PC-3 (cell line): ENCODE data around the gene CCS. TPM values are rescaled to one million over a fixed set of nuclear protein-coding genes. Genes with fewer than 3 reads are reported as not detected.
A peak's percentile ranks its signal among the peaks of the same experiment; 100 is the strongest.

Source experiments
- ATAC-seq: fragments of 200-7000 bp; cut with Tn5 transposase; 2 replicates; pipeline ENCODE4 v1.9.1; 2020; ENCODE audit warnings: mild to moderate bottlenecking, moderate library complexity
- BruUV-seq: library from RNA; stranded (reverse); fragments of 400-500 nt; replicated peaks from 2 replicates; lab custom pipeline; 2021; lab: Mats Ljungman, UMichigan
- CTCF ChIA-PET: fragments of 300-600 bp; sonication (Branson Sonifier 250); formaldehyde crosslinking; loops from one replicate; lab custom pipeline; 2022; ENCODE audit warnings: antibody characterized with exemption; lab: Charles Lee
- POLR2A ChIA-PET: fragments of 300-600 bp; sonication (Branson Sonifier 250); formaldehyde crosslinking; loops from one replicate; lab custom pipeline; 2022; ENCODE audit warnings: antibody characterized with exemption; ENCODE audit not compliant: unreplicated experiment; lab: Charles Lee
- DNase-seq: peaks from one replicate; pipeline ENCODE4 v3.0.0-alpha.2; 2015
- H2AFZ ChIP-seq: fragments of 300-600 bp; sonication (generic); 2 replicates; pipeline ENCODE4 v1.6.0; 2016; ENCODE audit warnings: antibody characterized with exemption, low read length
- H3F3A ChIP-seq: fragments of 300-600 bp; sonication (generic); one replicate; pipeline ENCODE4 v1.6.0; 2017; ENCODE audit warnings: antibody characterized with exemption, low read length, control low read depth, mild to moderate bottlenecking; ENCODE audit not compliant: unreplicated experiment
- H3K27ac ChIP-seq: fragments of 300-600 bp; sonication (generic); 2 replicates; pipeline ENCODE4 v1.5.1; 2016; ENCODE audit warnings: mild to moderate bottlenecking, low read length
- H3K27me3 ChIP-seq: fragments of 300-600 bp; sonication (generic); 2 replicates; pipeline ENCODE4 v1.6.1; 2016; ENCODE audit warnings: low read length, mixed read lengths
- H3K36me3 ChIP-seq: fragments of 300-600 bp; sonication (generic); 2 replicates; pipeline ENCODE4 v1.6.1; 2016; ENCODE audit warnings: low read depth, mixed run types, low read length, mixed read lengths
- H3K4me1 ChIP-seq: fragments of 300-600 bp; sonication (generic); 2 replicates; pipeline ENCODE4 v1.5.1; 2016; ENCODE audit warnings: low read length; ENCODE audit not compliant: insufficient read depth
- H3K4me2 ChIP-seq: fragments of 300-600 bp; sonication (generic); 2 replicates; pipeline ENCODE4 v1.6.0; 2016; ENCODE audit warnings: low read length
- H3K4me3 ChIP-seq: fragments of 300-600 bp; sonication (generic); 2 replicates; pipeline ENCODE4 v1.5.1; 2016; ENCODE audit warnings: mild to moderate bottlenecking, low read length, mixed read lengths
- H3K79me2 ChIP-seq: fragments of 300-600 bp; sonication (generic); 2 replicates; pipeline ENCODE4 v1.6.1; 2017; ENCODE audit warnings: low read length, mixed read lengths
- H3K9ac ChIP-seq: fragments of 300-600 bp; sonication (generic); 2 replicates; pipeline ENCODE4 v1.6.0; 2016; ENCODE audit warnings: mild to moderate bottlenecking, low read length
- H3K9me2 ChIP-seq: fragments of 300-600 bp; sonication (generic); replicated peaks from 2 replicates; pipeline ENCODE4 v1.6.1; 2016; ENCODE audit warnings: mixed run types, low read length, mixed read lengths
- H3K9me3 ChIP-seq: fragments of 300-600 bp; sonication (generic); 2 replicates; pipeline ENCODE4 v1.6.1; 2016; ENCODE audit warnings: low read length, mixed read lengths
- H4K20me1 ChIP-seq: fragments of 300-600 bp; sonication (generic); 2 replicates; pipeline ENCODE4 v1.6.1; 2016; ENCODE audit warnings: low read length, mixed read lengths
- EZH2 ChIP-seq: fragments of 300-600 bp; sonication (generic); IDR thresholded peaks from one replicate; pipeline ENCODE4 v1.6.1; 2017; ENCODE audit warnings: antibody characterized with exemption, mild to moderate bottlenecking, low read length; ENCODE audit not compliant: unreplicated experiment
- EZH2phosphoT487 ChIP-seq: fragments of 300-600 bp; sonication (generic); IDR thresholded peaks from 2 replicates; pipeline ENCODE4 v1.6.1; 2018; ENCODE audit warnings: mild to moderate bottlenecking, antibody characterized with exemption, low read length, borderline replicate concordance
- intact Hi-C: fragments of 100-400 bp; cut with micrococcal nuclease; formaldehyde crosslinking; loops from 2 replicates; pipeline ENCODE4 v1.9.0; 2023
- total RNA-seq: library from RNA; depleted of rRNA; stranded (reverse); fragments of >200 nt; gene quantifications from 2 replicates; pipeline ENCODE4 v1.2.3, GENCODE V29; 2014
- TF ChIP-seq, protein P1 (sequence below): fragments of 300-600 bp; sonication (generic); conservative IDR thresholded peaks from 2 replicates; pipeline ENCODE4 v1.5.1; 2017; ENCODE audit warnings: antibody characterized with exemption, low read depth, mild to moderate bottlenecking, low read length

The CCS gene
- total RNA-seq, 1 experiment from 2014 or later = 43.8 TPM

DNA sequence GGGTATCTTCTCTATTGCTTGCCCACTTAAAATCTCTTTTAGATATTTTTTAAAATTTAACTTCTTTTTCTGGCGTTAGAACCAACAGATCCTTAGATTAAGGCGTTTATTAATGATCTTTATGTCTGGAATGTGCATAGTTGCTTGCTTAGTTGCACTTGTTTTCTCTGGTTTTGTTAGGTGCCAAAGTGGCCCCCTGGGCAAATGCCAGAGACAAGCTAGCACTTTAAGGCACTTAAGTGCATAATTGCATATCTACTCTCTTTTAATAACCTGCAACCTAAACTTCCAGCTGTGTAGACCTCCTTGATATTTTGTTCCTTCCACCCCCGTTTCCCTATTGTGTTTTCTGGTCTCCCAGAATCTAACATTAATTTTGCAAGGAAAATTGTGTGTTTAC is 48.8 kb downstream of the CCS start:
- no peaks in the 10 kb centered on the region for H3K9me2 ChIP-seq
- peaks cover 43% of the 10 kb centered on the region for H3K4me1 ChIP-seq
- H3K36me3 ChIP-seq = peaks cover 72% of the 10 kb centered on the region
- POLR2A ChIA-PET = interaction anchor here (0.5 kb wide), 1 partner anchor 20 kb away, joined by 3 read pairs; no protein-coding TSS in a partner anchor
- ATAC-seq = no peak
- no peaks in the 10 kb centered on the region for H3K9me3 ChIP-seq
- intact Hi-C loops = no loop called here
- no peak for DNase-seq
- H3K9ac ChIP-seq = no peak overlapping the region
- peaks cover 7% of the 10 kb centered on the region for H3F3A ChIP-seq
- peak overlapping the region; percentile 94 for H3K4me2 ChIP-seq
- peaks cover 80% of the 10 kb centered on the region for H4K20me1 ChIP-seq
- TF ChIP-seq EZH2phosphoT487 (no peak), EZH2 (no peak)
- TF ChIP-seq, protein P1, sequence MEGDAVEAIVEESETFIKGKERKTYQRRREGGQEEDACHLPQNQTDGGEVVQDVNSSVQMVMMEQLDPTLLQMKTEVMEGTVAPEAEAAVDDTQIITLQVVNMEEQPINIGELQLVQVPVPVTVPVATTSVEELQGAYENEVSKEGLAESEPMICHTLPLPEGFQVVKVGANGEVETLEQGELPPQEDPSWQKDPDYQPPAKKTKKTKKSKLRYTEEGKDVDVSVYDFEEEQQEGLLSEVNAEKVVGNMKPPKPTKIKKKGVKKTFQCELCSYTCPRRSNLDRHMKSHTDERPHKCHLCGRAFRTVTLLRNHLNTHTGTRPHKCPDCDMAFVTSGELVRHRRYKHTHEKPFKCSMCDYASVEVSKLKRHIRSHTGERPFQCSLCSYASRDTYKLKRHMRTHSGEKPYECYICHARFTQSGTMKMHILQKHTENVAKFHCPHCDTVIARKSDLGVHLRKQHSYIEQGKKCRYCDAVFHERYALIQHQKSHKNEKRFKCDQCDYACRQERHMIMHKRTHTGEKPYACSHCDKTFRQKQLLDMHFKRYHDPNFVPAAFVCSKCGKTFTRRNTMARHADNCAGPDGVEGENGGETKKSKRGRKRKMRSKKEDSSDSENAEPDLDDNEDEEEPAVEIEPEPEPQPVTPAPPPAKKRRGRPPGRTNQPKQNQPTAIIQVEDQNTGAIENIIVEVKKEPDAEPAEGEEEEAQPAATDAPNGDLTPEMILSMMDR = no peak
- H3K4me3 ChIP-seq = peak overlapping the region; percentile 95
- no peak overlapping the region for H2AFZ ChIP-seq
- no peaks in the 10 kb centered on the region for H3K27me3 ChIP-seq
- peaks cover 97% of the 10 kb centered on the region for H3K79me2 ChIP-seq
- H3K27ac ChIP-seq = no peak overlapping the region
- CTCF ChIA-PET = interaction anchor here (0.7 kb wide), 1 partner anchor 37 kb away, joined by 3 read pairs; no protein-coding TSS in a partner anchor
- no TSS peak for BruUV-seq

DNA sequence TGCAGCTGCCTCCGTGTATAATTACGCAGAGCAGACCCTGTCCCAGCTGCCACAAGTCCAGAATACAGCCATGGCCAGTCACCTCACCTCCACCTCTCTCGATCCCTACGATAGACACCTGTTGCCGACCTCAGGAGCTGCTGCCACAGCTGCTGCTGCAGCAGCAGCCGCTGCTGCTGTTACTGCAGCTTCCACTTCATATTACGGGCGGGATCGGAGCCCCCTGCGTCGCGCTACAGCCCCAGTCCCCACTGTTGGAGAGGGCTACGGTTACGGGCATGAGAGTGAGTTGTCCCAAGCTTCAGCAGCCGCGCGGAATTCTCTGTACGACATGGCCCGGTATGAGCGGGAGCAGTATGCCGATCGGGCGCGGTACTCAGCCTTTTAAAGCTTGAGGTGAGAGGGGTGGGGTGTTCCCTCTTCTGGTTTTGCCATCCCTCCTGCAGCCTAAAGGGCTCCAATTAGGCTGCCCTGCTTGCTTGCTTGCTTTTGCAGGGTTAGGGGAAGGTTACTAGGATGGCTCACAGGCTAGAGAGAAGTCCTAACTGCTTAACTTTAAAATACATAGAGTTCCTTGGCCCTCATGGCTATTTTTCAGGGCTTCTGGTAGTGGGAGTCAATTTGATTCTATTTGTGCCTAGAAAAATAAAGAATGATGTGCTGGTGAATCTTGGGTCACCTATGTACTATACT is 50.9 kb downstream of the CCS start:
- no peaks in the 10 kb centered on the region for H3K27me3 ChIP-seq
- H3K79me2 ChIP-seq = peaks cover 100% of the 10 kb centered on the region
- TF ChIP-seq, protein P1 = no peak
- no peak for TF ChIP-seq EZH2phosphoT487
- no peak for TF ChIP-seq EZH2
- CTCF ChIA-PET = no interaction called here
- H2AFZ ChIP-seq = no peak overlapping the region
- no TSS peak for BruUV-seq
- H3K36me3 ChIP-seq = peaks cover 89% of the 10 kb centered on the region
- intact Hi-C loops = no loop called here
- no peaks in the 10 kb centered on the region for H3F3A ChIP-seq
- peaks cover 93% of the 10 kb centered on the region for H4K20me1 ChIP-seq
- peaks cover 35% of the 10 kb centered on the region for H3K4me1 ChIP-seq
- H3K9ac ChIP-seq = no peak overlapping the region
- H3K9me2 ChIP-seq = no peaks in the 10 kb centered on the region
- no peaks in the 10 kb centered on the region for H3K9me3 ChIP-seq
- H3K4me2 ChIP-seq = peak overlapping the region; percentile 20
- POLR2A ChIA-PET = no interaction called here
- no peak overlapping the region for H3K4me3 ChIP-seq
- no peak overlapping the region for H3K27ac ChIP-seq
- DNase-seq = no peak
- no peak for ATAC-seq

DNA sequence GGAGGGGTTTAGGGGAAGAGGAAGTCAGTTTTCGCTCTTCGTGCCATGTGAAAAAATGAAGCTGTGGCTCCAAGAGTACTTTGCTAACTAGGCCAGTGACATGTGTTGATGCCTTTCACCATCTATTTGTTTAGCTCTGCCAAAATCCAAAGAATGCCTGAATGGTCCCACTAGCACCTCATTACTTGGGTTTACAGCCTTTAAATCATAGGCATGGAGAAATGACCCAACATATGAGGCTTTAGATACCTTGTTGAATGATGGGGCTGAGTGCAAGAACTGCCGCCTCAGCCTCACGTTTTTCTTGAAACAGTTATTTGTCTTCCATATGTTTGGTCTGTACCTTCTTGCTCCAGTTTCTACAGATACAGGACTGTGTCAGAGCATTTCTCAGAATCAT is 53.8 kb downstream of the CCS start:
- DNase-seq (no peak), ATAC-seq (no peak)
- H3K9me2 ChIP-seq = no peaks in the 10 kb centered on the region
- peaks cover 76% of the 10 kb centered on the region for H4K20me1 ChIP-seq
- no peak overlapping the region for H3K4me3 ChIP-seq
- no peaks in the 10 kb centered on the region for H3K27me3 ChIP-seq
- H3K4me2 ChIP-seq = no peak overlapping the region
- ChIA-PET CTCF (no interaction called here), POLR2A (no interaction called here)
- H3K9me3 ChIP-seq = no peaks in the 10 kb centered on the region
- no peak overlapping the region for H2AFZ ChIP-seq
- H3K4me1 ChIP-seq = peaks cover 14% of the 10 kb centered on the region
- intact Hi-C loops = no loop called here
- H3K36me3 ChIP-seq = peaks cover 87% of the 10 kb centered on the region
- no peak overlapping the region for H3K9ac ChIP-seq
- H3K79me2 ChIP-seq = peaks cover 98% of the 10 kb centered on the region
- TF ChIP-seq EZH2phosphoT487 (no peak), EZH2 (no peak)
- TF ChIP-seq, protein P1 = no peak
- no TSS peak for BruUV-seq
- no peak overlapping the region for H3K27ac ChIP-seq
- peaks cover 6% of the 10 kb centered on the region for H3F3A ChIP-seq
